HepG2 (cell line): Measurements from ENCODE around the gene ACACB. TPM values are rescaled to one million over a fixed set of nuclear protein-coding genes. Genes with fewer than 3 reads are reported as not detected.
A peak's percentile ranks its signal among the peaks of the same experiment; 100 is the strongest.

Experiments used
- AGO1 ChIP-seq: fragments of 200-400 bp; formaldehyde crosslinking; IDR thresholded peaks from 2 replicates; pipeline ENCODE4 v1.6.1; 2017; ENCODE audit warnings: mild to moderate bottlenecking, low read depth, low read length, moderate library complexity; ENCODE audit not compliant: poor library complexity, severe bottlenecking
- FOXJ3 ChIP-seq: sonication (generic); formaldehyde crosslinking; IDR thresholded peaks from 2 replicates; pipeline ENCODE4 v1.4.0; 2020; ENCODE audit warnings: missing genetic modification reagents, mild to moderate bottlenecking, borderline replicate concordance
- KMT2A ChIP-seq: sonication (generic); formaldehyde crosslinking; IDR thresholded peaks from 2 replicates; pipeline ENCODE4 v1.4.0; 2020; ENCODE audit warnings: missing genetic modification reagents
- MEF2D ChIP-seq: sonication (generic); formaldehyde crosslinking; IDR thresholded peaks from 2 replicates; pipeline ENCODE4 v1.5.1; 2020; ENCODE audit warnings: mild to moderate bottlenecking, missing genetic modification reagents
- NFAT5 ChIP-seq: sonication (generic); formaldehyde crosslinking; IDR thresholded peaks from 2 replicates; pipeline ENCODE4 v1.4.0; 2020; ENCODE audit warnings: missing genetic modification reagents
- NPAS2 ChIP-seq: sonication (generic); formaldehyde crosslinking; IDR thresholded peaks from 2 replicates; pipeline ENCODE4 v1.8.0; 2022; ENCODE audit warnings: mild to moderate bottlenecking, missing genetic modification reagents, borderline replicate concordance
- PCBP2 ChIP-seq: fragments of 200-400 bp; formaldehyde crosslinking; optimal IDR thresholded peaks from 2 replicates; pipeline ENCODE3; 2018; ENCODE audit warnings: low read length, low read depth; ENCODE audit not compliant: poor library complexity, severe bottlenecking
- PITX1 ChIP-seq: sonication (generic); formaldehyde crosslinking; IDR thresholded peaks from 2 replicates; pipeline ENCODE4 v1.5.1; 2020; ENCODE audit warnings: mild to moderate bottlenecking, missing genetic modification reagents
- REXO4 ChIP-seq: sonication (generic); formaldehyde crosslinking; IDR thresholded peaks from 2 replicates; pipeline ENCODE4 v1.8.0; 2022; ENCODE audit warnings: missing genetic modification reagents, mild to moderate bottlenecking, borderline replicate concordance
- RFXANK ChIP-seq: IDR thresholded peaks from 2 replicates; pipeline ENCODE4 v1.6.1; 2016
- SKIL ChIP-seq: sonication (generic); formaldehyde crosslinking; IDR thresholded peaks from 2 replicates; pipeline ENCODE4 v1.8.0; 2022; ENCODE audit warnings: missing genetic modification reagents, mild to moderate bottlenecking, moderate library complexity, borderline replicate concordance
- SMARCC2 ChIP-seq: fragments of 450-650 bp; IDR thresholded peaks from 2 replicates; pipeline ENCODE4 v1.6.1; 2017; ENCODE audit warnings: antibody characterized with exemption, mild to moderate bottlenecking
- SPEN ChIP-seq: sonication (generic); formaldehyde crosslinking; IDR thresholded peaks from 2 replicates; pipeline ENCODE4 v1.5.1; 2020; ENCODE audit warnings: low read depth, mild to moderate bottlenecking, missing genetic modification reagents
- SRSF9 ChIP-seq: fragments of 200-400 bp; formaldehyde crosslinking; IDR thresholded peaks from 2 replicates; pipeline ENCODE4 v1.6.1; 2018; ENCODE audit warnings: borderline replicate concordance, mild to moderate bottlenecking, low read depth, low read length; ENCODE audit not compliant: insufficient read depth, poor library complexity, severe bottlenecking
- SSRP1 ChIP-seq: IDR thresholded peaks from 2 replicates; pipeline ENCODE4 v1.6.1; 2016; ENCODE audit warnings: control low read depth
- ZMYM4 ChIP-seq: sonication (generic); formaldehyde crosslinking; IDR thresholded peaks from 2 replicates; pipeline ENCODE4 v1.8.1; 2023; ENCODE audit warnings: mild to moderate bottlenecking, missing genetic modification reagents
- ZNF678 ChIP-seq: sonication (generic); formaldehyde crosslinking; IDR thresholded peaks from 2 replicates; pipeline ENCODE4 v1.4.0; 2020; ENCODE audit warnings: mild to moderate bottlenecking, missing genetic modification reagents
- ZNF768 ChIP-seq: sonication (generic); formaldehyde crosslinking; IDR thresholded peaks from 2 replicates; pipeline ENCODE4 v1.4.0; 2020; ENCODE audit warnings: missing genetic modification reagents
- ZNF879 ChIP-seq: sonication (generic); formaldehyde crosslinking; IDR thresholded peaks from 2 replicates; pipeline ENCODE4 v1.8.1; 2023; ENCODE audit warnings: missing genetic modification reagents
- ZNF891 ChIP-seq: sonication (generic); formaldehyde crosslinking; IDR thresholded peaks from 2 replicates; pipeline ENCODE4 v1.5.0; 2020; ENCODE audit warnings: mild to moderate bottlenecking, missing genetic modification reagents
- ZSCAN29 ChIP-seq: sonication (generic); formaldehyde crosslinking; conservative IDR thresholded peaks from 2 replicates; pipeline ENCODE4 v1.4.0; 2020; ENCODE audit warnings: mild to moderate bottlenecking, missing genetic modification reagents
- polyA plus RNA-seq, 8 experiments: library from polyadenylated mRNA; depleted of rRNA in 3 of 8; stranded (reverse) in 7 of 8; unstranded in 1 of 8; fragments of >200 nt; fragmentation: Illumina TruSeq in 4 of 8; extraction: Trizol in 4 of 8; gene quantifications; 2 replicates each; pipeline versions ENCODE4 v1.2.1 to v1.2.3, GENCODE V29; 2011 to 2016; ENCODE audit warnings: low read depth in 4 of 8, missing spikeins in 1 of 8, mixed read lengths in 1 of 8; ENCODE audit not compliant: insufficient read depth in 1 of 8
- total RNA-seq, 5 experiments: library from RNA; depleted of rRNA; stranded (reverse); fragments of >200 nt; fragmentation: Illumina TruSeq; extraction: Trizol; gene quantifications; 2 replicates each; pipeline ENCODE4 v1.2.3, GENCODE V29; 2016; ENCODE audit warnings: low read depth in 1 of 5
- TF ChIP-seq, protein P1 (sequence below): sonication (generic); formaldehyde crosslinking; conservative IDR thresholded peaks from 2 replicates; pipeline ENCODE4 v1.4.0; 2020; ENCODE audit warnings: missing genetic modification reagents

Gene ACACB
- total and polyA plus RNA-seq, 2 of the 13 experiments (the other 11 are each of a cell fraction or from before 2014, with no cell fraction given): 6.2 to 8.6 TPM

DNA sequence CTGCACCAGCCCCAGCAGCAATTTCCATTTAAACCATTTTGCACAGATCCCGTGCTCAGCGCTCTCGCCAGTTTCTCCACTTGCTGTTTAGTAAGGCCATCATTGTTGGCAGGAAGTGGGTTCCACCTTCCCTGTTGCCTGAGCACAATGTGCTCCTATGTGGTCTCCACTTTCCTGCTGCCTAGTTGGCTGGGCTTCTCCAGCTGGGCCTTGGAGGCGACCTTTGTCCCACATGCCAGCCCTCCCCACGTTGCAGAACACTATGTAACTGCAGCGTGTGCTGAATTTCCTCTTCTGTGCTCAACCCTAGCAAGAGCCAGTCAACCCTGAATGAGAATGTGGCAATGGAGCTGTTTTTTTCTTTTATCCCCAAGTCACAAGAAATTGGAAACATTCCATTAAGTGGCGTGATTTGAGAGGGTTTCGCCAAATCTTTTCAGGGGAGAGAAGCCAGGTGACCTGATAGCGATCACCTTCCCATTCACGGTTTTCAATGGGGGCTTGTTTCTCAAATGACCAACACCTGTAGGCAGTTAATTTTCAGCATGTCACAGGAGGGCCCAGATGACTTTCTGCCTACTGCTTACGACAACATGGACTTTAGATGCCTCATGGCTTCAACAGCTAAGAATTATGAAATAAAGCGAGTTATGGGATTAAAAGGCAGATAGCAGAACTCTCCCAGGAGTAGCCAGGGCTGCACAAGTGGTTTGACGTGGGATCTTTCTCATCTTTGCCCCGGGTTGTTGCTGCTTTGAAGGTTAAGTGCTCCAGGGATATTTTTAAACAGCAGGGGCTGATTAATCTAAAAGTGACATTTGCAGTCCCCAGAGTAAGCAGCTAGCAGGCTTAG, at the start of gene ACACB (continued):
- TF ChIP-seq NFAT5 (CRISPR knock-in tag) (no peak), KMT2A (CRISPR knock-in tag) (peak; percentile 78), RFXANK (CRISPR knock-in tag) (0 out of 2 replicates have a peak, but pooled peaks have one; percentile 41), ZNF678 (CRISPR knock-in tag) (no peak), SMARCC2 (no peak), ZNF891 (CRISPR knock-in tag) (0 out of 2 replicates have a peak, but pooled peaks have one; percentile 68), MEF2D (CRISPR knock-in tag) (peak; percentile 67; the same call in 1 of the 2 replicates), AGO1 (no peak), PCBP2 (no peak), SPEN (peak; percentile 52; the same call in 1 of the 2 replicates), PITX1 (CRISPR knock-in tag) (peak; percentile 73), ZMYM4 (CRISPR knock-in tag) (peak; percentile 78), ZNF768 (CRISPR knock-in tag) (0 out of 2 replicates have a peak, but pooled peaks have one; percentile 21), ZNF879 (CRISPR knock-in tag) (no peak), SSRP1 (peak; percentile 68; the same call in 1 of the 2 replicates), REXO4 (CRISPR knock-in tag) (no peak), FOXJ3 (CRISPR knock-in tag) (no peak), SKIL (CRISPR knock-in tag) (0 out of 2 replicates have a peak, but pooled peaks have one; percentile 12), SRSF9 (no peak), NPAS2 (no peak), ZSCAN29 (CRISPR knock-in tag) (no peak; the same call in 1 of the 2 replicates)
- TF ChIP-seq, protein P1, sequence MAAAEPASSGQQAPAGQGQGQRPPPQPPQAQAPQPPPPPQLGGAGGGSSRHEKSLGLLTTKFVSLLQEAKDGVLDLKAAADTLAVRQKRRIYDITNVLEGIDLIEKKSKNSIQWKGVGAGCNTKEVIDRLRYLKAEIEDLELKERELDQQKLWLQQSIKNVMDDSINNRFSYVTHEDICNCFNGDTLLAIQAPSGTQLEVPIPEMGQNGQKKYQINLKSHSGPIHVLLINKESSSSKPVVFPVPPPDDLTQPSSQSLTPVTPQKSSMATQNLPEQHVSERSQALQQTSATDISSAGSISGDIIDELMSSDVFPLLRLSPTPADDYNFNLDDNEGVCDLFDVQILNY: no peak
